Activated naive CD8-positive, alpha-beta T cell (primary cell): Measurements from ENCODE around the gene BCL2.
"Not testable (repeated sequence)": the region's sequence is repeated elsewhere in the genome, so short reads cannot be mapped to it uniquely, and the experiment has no call there.

Source experiments
- H3K27ac Mint-ChIP-seq: one replicate; pipeline ENCODE4 v1.8.0; 2021; ENCODE audit warnings: mixed read lengths
- H3K27me3 Mint-ChIP-seq: one replicate; pipeline ENCODE4 v1.8.0; 2021; ENCODE audit warnings: mixed read lengths
- H3K36me3 Mint-ChIP-seq: one replicate; pipeline ENCODE4 v1.8.0; 2021; ENCODE audit warnings: mixed read lengths
- H3K4me1 Mint-ChIP-seq: one replicate; pipeline ENCODE4 v1.8.0; 2021; ENCODE audit warnings: low read depth, mixed read lengths
- H3K4me3 Mint-ChIP-seq: one replicate; pipeline ENCODE4 v1.8.0; 2021; ENCODE audit warnings: mild to moderate bottlenecking, mixed read lengths
- H3K9me3 Mint-ChIP-seq: one replicate; pipeline ENCODE4 v1.8.0; 2021; ENCODE audit warnings: low read depth, mixed read lengths

Gene BCL2

DNA sequence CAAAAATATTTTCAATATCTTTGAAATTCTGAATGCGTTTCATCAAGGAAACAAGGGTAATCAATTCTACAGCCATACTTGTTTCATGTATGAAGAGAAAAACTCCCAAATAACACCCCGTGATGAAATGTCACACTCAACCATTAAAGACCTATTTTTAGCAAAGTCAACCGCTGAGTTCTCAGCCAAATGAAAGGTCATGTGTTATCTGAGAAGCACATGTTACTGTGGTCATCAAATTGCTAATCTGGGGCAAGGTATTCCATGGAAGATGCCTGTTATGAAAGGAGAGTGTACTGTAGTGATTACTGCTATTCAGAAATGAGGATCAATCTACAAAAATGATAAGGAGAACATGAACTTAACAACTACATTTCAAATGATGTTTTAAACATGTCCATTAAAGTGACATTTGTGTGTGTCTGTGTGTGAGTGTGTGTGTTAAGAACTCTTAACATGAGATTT, 126.7 kb downstream of the BCL2 start:
- H3K4me3 Mint-ChIP-seq = peak overlapping the region; percentile 11
- H3K27ac Mint-ChIP-seq = peak overlapping the region; percentile 81
- no peaks in the 10 kb centered on the region for H3K9me3 Mint-ChIP-seq
- peaks cover 12% of the 10 kb centered on the region for H3K36me3 Mint-ChIP-seq
- H3K4me1 Mint-ChIP-seq = peaks cover 61% of the 10 kb centered on the region
- no peaks in the 10 kb centered on the region for H3K27me3 Mint-ChIP-seq

DNA sequence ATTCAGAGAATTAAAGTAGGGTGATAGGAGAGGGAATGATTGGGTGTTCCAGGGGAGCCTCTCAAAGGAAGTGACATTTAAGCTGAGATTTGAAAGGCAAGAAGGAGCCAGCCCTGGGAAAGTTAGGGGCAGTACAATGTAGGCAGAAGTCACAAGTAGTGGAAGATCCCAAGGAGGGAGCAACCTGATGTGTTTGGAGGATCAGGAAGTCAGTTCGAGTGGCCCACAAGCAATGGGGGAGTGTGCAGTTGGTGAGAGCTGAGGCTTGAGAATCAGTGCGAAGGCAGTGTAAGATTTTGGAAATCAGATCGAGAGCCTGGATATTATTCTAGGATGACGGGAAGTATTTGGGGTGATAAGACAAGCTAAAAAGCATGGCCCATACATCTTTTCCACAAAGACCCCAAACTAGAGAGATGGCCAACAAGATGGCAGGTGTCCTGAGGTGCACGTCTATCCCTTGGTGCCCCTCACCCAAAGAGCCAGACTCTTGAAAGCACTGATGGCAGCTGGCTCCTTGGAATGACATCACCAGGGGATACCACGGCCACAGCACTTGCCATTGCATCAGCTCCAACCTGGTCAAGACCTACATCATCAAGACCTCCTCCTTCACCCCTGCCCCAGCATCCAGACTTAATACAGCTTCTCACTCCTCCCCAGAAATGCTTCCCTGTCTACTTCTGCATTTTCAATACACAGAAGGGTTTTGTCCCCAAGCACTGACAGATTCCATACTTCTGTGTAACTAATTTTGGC, 127.3 kb downstream of the BCL2 start:
- Mint-ChIP-seq H3K27me3 (no peaks in the 10 kb centered on the region), H3K9me3 (no peaks in the 10 kb centered on the region), H3K4me1 (peaks cover 67% of the 10 kb centered on the region), H3K27ac (peak overlapping the region; percentile 81), H3K4me3 (peak overlapping the region; percentile 11), H3K36me3 (peaks cover 12% of the 10 kb centered on the region)

GRCh38 chr18:63191413-63191812, 128.2 kb downstream of the BCL2 start:
- peaks cover 75% of the 10 kb centered on the region for H3K4me1 Mint-ChIP-seq
- no peak overlapping the region for H3K27ac Mint-ChIP-seq
- no peaks in the 10 kb centered on the region for H3K27me3 Mint-ChIP-seq
- no peaks in the 10 kb centered on the region for H3K9me3 Mint-ChIP-seq
- no peak overlapping the region for H3K4me3 Mint-ChIP-seq
- peaks cover 12% of the 10 kb centered on the region for H3K36me3 Mint-ChIP-seq

DNA sequence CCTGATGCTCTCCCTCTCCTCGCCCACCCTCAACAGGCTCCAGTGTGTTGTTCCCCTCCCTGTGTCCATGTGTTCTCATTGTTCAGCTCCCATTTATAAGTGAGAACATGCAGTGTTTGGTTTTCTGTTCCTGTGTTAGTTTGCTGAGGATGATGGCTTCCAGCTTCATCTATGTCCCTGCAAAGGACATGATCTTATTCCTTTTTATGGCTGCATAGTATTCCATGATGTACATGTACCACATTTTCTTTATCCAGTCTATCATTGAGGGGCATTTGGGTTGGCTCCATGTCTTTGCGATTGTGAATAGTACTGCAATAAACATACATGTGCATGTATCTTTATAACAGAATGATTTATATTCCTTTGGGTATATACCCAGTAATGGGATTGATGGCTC, 128.7 kb downstream of the BCL2 start:
- not testable (repeated sequence) for H3K4me3 Mint-ChIP-seq, H3K9me3 Mint-ChIP-seq, H3K27me3 Mint-ChIP-seq
- H3K4me1 Mint-ChIP-seq = peaks cover 75% of the 10 kb centered on the region
- H3K36me3 Mint-ChIP-seq = peaks cover 12% of the 10 kb centered on the region
- peak overlapping the region; percentile 55 for H3K27ac Mint-ChIP-seq

DNA sequence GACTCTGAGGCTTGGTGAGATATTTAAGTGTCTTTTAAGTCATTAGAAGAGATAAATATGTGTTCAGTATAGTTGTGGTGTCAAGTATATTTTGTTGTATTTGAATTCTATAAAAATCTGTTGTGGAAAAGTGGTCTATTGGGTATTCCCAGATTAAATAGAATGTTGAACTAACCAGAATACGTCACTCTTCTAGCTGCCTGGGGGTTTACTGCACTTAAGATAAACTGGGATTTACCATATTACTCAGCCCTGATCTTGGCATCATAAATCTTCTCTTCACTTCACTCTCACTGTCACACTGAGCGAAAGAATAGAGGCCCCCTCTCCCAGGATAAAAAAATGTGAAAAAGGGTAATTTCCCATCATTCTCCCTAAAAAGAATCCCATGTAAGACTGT, 129.8 kb downstream of the BCL2 start:
- no peak overlapping the region for H3K4me3 Mint-ChIP-seq
- H3K36me3 Mint-ChIP-seq = peaks cover 12% of the 10 kb centered on the region
- no peaks in the 10 kb centered on the region for H3K9me3 Mint-ChIP-seq
- H3K27me3 Mint-ChIP-seq = no peaks in the 10 kb centered on the region
- H3K4me1 Mint-ChIP-seq = peaks cover 76% of the 10 kb centered on the region
- H3K27ac Mint-ChIP-seq = peak overlapping the region; percentile 56

DNA sequence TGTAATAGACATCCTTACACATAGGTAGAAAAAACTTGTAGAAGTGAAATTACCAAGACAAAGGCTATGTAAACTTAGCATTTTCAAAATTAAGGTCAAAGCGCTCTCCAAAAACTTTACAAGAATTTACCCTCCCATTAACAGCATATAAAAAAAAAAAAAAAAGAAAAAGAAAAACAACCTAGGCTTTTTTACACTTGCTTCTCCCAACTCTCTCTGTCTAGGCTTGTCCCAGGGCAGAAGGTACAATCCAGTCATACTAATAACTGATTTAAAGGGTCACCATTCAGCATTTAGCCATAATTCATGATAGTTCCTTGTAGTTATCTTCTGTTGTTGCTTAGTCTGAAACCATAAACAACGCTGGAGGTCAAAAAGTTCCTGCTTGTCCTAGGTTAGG, 130.5 kb downstream of the BCL2 start:
- H3K4me3 Mint-ChIP-seq = no peak overlapping the region
- no peaks in the 10 kb centered on the region for H3K9me3 Mint-ChIP-seq
- H3K36me3 Mint-ChIP-seq = peaks cover 12% of the 10 kb centered on the region
- H3K27me3 Mint-ChIP-seq = no peaks in the 10 kb centered on the region
- peak overlapping the region; percentile 56 for H3K27ac Mint-ChIP-seq
- H3K4me1 Mint-ChIP-seq = peaks cover 83% of the 10 kb centered on the region

DNA sequence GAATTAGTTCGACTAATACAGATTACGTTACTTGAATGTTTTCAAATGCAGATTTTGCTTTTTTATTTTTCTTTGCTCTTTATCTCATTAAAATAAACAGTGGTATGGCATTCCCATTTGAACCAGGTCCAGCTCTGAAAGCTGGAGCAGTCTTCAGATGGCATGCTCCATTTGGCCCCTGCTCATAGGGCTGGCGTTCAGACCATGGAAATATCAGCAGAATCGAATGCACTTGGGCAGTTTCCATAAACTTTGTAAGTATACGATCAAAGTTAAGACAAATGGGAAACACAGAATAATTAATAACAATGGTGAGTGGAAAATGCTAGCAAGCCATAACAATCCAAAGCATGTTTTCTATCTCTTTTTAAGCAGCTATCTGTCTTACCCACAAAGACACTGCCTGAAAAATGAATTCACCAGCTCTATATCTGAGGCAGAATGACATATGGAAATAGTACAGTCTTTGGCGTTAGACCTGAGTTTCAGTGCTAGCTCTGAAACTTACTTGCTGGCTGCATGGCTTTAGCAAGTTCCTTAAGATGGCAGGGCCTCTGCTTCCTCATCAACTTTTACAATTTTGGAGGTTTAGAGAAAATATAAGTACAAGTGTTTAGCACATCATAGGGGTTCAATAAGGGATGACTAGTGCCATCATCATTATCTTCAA, 131.6 kb downstream of the BCL2 start:
- Mint-ChIP-seq H3K36me3 (peaks cover 12% of the 10 kb centered on the region), H3K4me3 (no peak overlapping the region), H3K4me1 (peaks cover 83% of the 10 kb centered on the region), H3K9me3 (no peaks in the 10 kb centered on the region), H3K27ac (peak overlapping the region; percentile 88), H3K27me3 (no peaks in the 10 kb centered on the region)

GRCh38 chr18:63187223-63187574, 132.4 kb downstream of the BCL2 start:
- Mint-ChIP-seq H3K27me3 (no peaks in the 10 kb centered on the region), H3K4me1 (peaks cover 83% of the 10 kb centered on the region), H3K36me3 (peaks cover 12% of the 10 kb centered on the region), H3K4me3 (peak overlapping the region; percentile 22), H3K27ac (peak overlapping the region; percentile 88), H3K9me3 (no peaks in the 10 kb centered on the region)

DNA sequence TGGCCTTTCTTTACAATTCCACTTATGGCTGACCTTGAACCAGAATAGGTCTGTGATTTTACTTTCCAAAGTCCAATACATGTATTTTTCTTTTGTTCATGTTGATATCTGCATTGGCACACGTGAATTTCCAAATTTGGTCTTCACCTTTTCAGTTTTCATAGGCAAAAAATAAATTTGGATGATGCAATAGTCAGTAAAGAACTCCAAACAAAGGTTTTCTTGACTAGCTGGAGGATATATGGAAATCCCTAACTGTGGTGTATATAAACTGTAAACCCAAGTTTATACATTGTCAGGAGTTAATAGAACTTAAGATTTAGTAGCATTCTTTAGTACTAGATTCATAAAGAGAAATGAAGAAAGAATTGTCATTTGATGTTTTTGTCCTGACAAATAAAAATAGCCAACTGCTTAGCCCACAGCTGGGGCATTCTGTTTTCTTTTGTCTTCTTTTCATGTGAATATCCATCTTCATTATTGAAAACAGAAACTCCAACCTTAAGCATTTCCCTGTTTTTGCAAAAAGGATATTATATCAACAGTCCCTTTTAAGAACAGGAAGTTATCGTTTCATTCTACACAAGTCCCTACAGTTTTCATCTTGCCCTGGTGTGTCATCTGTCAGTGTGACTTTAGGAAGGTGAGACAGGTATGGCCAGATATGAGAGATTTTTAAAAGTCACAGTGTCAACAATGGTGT, 132.9 kb downstream of the BCL2 start:
- no peaks in the 10 kb centered on the region for H3K27me3 Mint-ChIP-seq
- H3K9me3 Mint-ChIP-seq = no peaks in the 10 kb centered on the region
- peak overlapping the region; percentile 22 for H3K4me3 Mint-ChIP-seq
- peaks cover 83% of the 10 kb centered on the region for H3K4me1 Mint-ChIP-seq
- H3K36me3 Mint-ChIP-seq = peaks cover 9% of the 10 kb centered on the region
- peak overlapping the region; percentile 88 for H3K27ac Mint-ChIP-seq

GRCh38 chr18:63185984-63186383, 133.6 kb downstream of the BCL2 start:
- peaks cover 86% of the 10 kb centered on the region for H3K4me1 Mint-ChIP-seq

DNA sequence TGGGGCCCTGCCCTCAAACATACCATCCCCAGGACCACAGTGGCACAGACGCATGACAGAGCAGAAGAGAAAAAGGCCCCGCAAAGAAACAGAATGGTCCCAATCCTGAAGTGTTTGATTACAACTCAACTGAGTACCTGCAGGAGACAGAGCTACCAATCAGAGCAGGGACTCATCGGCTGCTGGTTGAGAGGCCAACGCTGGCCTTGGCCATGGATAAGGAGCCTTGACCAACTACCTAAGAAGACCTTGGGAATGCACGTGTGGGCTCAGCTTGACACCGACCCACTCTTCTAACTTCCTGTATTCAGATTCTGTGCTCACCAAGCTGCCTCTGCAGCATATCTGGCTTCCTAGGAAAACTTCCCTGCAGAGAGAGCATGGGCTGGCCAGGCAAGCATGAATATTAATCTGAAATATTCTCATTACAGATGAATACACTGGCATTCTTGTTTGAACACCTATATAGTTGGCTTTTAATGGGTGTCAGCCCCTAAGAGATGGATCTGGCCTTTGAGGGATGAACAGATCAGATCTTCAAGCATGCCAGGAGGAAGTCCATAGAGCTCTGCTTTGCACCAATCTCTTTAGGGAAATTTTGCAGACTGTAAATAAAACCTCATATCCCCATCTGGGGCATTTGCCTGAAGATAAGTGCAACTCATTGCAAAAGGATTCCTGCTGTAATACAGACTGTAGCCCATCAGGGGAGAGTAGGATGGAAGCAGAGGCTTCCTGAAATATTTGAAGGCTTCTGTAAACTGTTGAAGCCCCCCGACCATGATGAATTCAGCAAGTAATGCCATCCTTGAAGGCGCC, 135.4 kb downstream of the BCL2 start:
- Mint-ChIP-seq H3K9me3 (no peaks in the 10 kb centered on the region), H3K27me3 (no peaks in the 10 kb centered on the region), H3K4me3 (no peak overlapping the region), H3K4me1 (peaks cover 86% of the 10 kb centered on the region), H3K27ac (peak overlapping the region; percentile 88), H3K36me3 (peaks cover 5% of the 10 kb centered on the region)

More at GRCh38 chr18:63185984-63186383, 133.6 kb downstream of the BCL2 start:
- H3K4me3 Mint-ChIP-seq = no peak overlapping the region
- peaks cover 9% of the 10 kb centered on the region for H3K36me3 Mint-ChIP-seq
- no peaks in the 10 kb centered on the region for H3K9me3 Mint-ChIP-seq
- no peaks in the 10 kb centered on the region for H3K27me3 Mint-ChIP-seq
- peak overlapping the region; percentile 5 for H3K27ac Mint-ChIP-seq

DNA sequence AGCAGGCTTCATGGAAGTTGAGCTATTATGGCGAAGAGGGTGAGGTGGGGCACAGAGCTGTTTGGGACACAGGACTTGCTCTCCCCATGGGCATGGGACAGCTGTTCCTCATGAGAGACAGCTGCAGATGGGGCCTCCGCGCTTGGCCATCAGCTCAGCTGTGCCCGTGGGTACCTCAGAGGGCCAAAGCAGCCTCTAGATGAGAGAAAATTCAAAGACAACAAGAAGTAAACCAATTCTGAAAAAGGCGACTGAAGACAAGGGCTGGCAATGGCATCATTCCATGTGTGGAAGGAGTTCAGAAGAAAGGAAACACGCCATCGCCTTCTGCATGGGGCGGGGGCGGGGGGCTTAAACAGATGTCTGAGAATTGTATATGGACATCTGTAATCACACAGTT, 136.2 kb downstream of the BCL2 start:
- Mint-ChIP-seq H3K36me3 (peaks cover 5% of the 10 kb centered on the region), H3K4me3 (no peak overlapping the region), H3K4me1 (peaks cover 88% of the 10 kb centered on the region), H3K27me3 (no peaks in the 10 kb centered on the region), H3K27ac (peak overlapping the region; percentile 88), H3K9me3 (no peaks in the 10 kb centered on the region)

DNA sequence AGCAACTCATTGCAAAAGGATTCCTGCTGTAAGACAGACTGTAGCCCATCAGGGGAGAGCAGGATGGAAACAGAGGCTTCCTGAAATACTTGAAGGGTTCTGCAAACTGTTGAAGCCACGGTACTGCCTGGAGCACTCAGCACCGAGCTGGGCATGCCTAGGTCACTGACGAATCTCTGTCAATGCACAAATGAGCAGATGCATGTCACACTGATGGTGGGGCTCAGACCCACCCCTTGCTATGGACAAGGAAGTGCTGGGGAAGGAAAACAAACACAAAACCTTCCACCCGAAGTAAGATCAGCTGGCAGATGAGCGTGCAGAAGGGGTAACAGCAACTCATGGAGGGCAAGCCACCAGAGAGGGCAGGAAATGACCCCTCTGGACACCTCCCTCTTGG, 136.7 kb downstream of the BCL2 start:
- Mint-ChIP-seq H3K9me3 (no peaks in the 10 kb centered on the region), H3K4me1 (peaks cover 87% of the 10 kb centered on the region), H3K27me3 (no peaks in the 10 kb centered on the region), H3K4me3 (peak overlapping the region; percentile 61), H3K27ac (peak overlapping the region; percentile 72), H3K36me3 (peaks cover 5% of the 10 kb centered on the region)

GRCh38 chr18:63182310-63182772, 137.2 kb downstream of the BCL2 start:
- Mint-ChIP-seq H3K27me3 (no peaks in the 10 kb centered on the region), H3K9me3 (no peaks in the 10 kb centered on the region), H3K4me1 (peaks cover 84% of the 10 kb centered on the region), H3K4me3 (no peak overlapping the region), H3K27ac (peak overlapping the region; percentile 72), H3K36me3 (peaks cover 5% of the 10 kb centered on the region)
